HL-60 (cell line): Measurements from ENCODE around the gene LAMA5.

Experiments used
- GABPA ChIP-seq: IDR thresholded peaks from 2 replicates; pipeline ENCODE4 v1.6.1; 2012; ENCODE audit warnings: low read depth
- REST ChIP-seq: IDR thresholded peaks from 2 replicates; pipeline ENCODE4 v1.6.1; 2012; ENCODE audit warnings: low read depth; ENCODE audit not compliant: insufficient replicate concordance
- TF ChIP-seq, protein P1 (sequence below): IDR thresholded peaks from one replicate; pipeline ENCODE4 v1.5.1; 2011; ENCODE audit warnings: low read length, control low read depth, inconsistent platforms; ENCODE audit not compliant: insufficient read depth

- TF ChIP-seq, protein P1, sequence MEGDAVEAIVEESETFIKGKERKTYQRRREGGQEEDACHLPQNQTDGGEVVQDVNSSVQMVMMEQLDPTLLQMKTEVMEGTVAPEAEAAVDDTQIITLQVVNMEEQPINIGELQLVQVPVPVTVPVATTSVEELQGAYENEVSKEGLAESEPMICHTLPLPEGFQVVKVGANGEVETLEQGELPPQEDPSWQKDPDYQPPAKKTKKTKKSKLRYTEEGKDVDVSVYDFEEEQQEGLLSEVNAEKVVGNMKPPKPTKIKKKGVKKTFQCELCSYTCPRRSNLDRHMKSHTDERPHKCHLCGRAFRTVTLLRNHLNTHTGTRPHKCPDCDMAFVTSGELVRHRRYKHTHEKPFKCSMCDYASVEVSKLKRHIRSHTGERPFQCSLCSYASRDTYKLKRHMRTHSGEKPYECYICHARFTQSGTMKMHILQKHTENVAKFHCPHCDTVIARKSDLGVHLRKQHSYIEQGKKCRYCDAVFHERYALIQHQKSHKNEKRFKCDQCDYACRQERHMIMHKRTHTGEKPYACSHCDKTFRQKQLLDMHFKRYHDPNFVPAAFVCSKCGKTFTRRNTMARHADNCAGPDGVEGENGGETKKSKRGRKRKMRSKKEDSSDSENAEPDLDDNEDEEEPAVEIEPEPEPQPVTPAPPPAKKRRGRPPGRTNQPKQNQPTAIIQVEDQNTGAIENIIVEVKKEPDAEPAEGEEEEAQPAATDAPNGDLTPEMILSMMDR = no peak
- TF ChIP-seq REST (no peak), GABPA (no peak)
Observed at GRCh38 chr20:62282877-62283503, 84.1 kb downstream of the LAMA5 start.
